WTC11 (cell line): ENCODE data around the gene WIZ. TPM values are rescaled to one million over a fixed set of nuclear protein-coding genes. Genes with fewer than 3 reads are reported as not detected.
A peak's percentile ranks its signal among the peaks of the same experiment; 100 is the strongest.

ENCODE experiments used
- ATAC-seq: fragments of 200-7000 bp; cut with Tn5 transposase; 2 replicates; pipeline ENCODE4 v1.10.0; 2021; ENCODE audit warnings: mild to moderate bottlenecking, moderate library complexity
- CTCF ChIA-PET: fragments of 300-600 bp; sonication (Branson Sonifier 250); formaldehyde crosslinking; loops from one replicate; lab custom pipeline; 2021; ENCODE audit warnings: antibody characterized with exemption; lab: Charles Lee
- POLR2A ChIA-PET: fragments of 350-600 bp; sonication (Branson Sonifier 250); formaldehyde crosslinking; loops from one replicate; lab custom pipeline; 2021; ENCODE audit warnings: antibody characterized with exemption; lab: Charles Lee
- DNase-seq: peaks from one replicate; pipeline ENCODE4 v3.0.0; 2021; ENCODE audit warnings: low spot score
- H3K27ac Mint-ChIP-seq: 2 replicates; pipeline ENCODE4 v1.8.0; 2021; ENCODE audit warnings: mixed read lengths
- H3K27me3 Mint-ChIP-seq: 2 replicates; pipeline ENCODE4 v1.8.0; 2021; ENCODE audit warnings: low read depth, mild to moderate bottlenecking, moderate library complexity, mixed read lengths
- H3K36me3 Mint-ChIP-seq: 2 replicates; pipeline ENCODE4 v1.8.0; 2021; ENCODE audit warnings: mixed read lengths
- H3K4me1 Mint-ChIP-seq: 2 replicates; pipeline ENCODE4 v1.8.0; 2022; ENCODE audit warnings: mixed read lengths
- H3K4me3 Mint-ChIP-seq: 2 replicates; pipeline ENCODE4 v1.8.0; 2021; ENCODE audit warnings: mild to moderate bottlenecking, moderate library complexity, mixed read lengths
- H3K9me3 Mint-ChIP-seq: 2 replicates; pipeline ENCODE4 v1.8.0; 2021; ENCODE audit warnings: mixed read lengths
- CREB1 ChIP-seq: sonication (generic); formaldehyde crosslinking; IDR thresholded peaks from 2 replicates; pipeline ENCODE4 v1.8.0; 2023; ENCODE audit warnings: mild to moderate bottlenecking, missing genetic modification reagents
- ETV6 ChIP-seq: sonication (generic); formaldehyde crosslinking; IDR thresholded peaks from 2 replicates; pipeline ENCODE4 v1.8.1; 2022; ENCODE audit warnings: mild to moderate bottlenecking, missing genetic modification reagents
- FOXJ3 ChIP-seq: sonication (generic); formaldehyde crosslinking; IDR thresholded peaks from 2 replicates; pipeline ENCODE4 v1.9.0; 2021; ENCODE audit warnings: missing genetic modification reagents, mild to moderate bottlenecking, borderline replicate concordance
- GTF2I ChIP-seq: fragments of 250-450 bp; sonication (Bioruptor Pico); conservative IDR thresholded peaks from 2 replicates; pipeline ENCODE4 v1.4.0; 2021; ENCODE audit warnings: mild to moderate bottlenecking
- NFYB ChIP-seq: sonication (generic); formaldehyde crosslinking; conservative IDR thresholded peaks from 2 replicates; pipeline ENCODE4 v1.8.0; 2022; ENCODE audit warnings: low read depth, missing genetic modification reagents
- NR1H2 ChIP-seq: sonication (generic); formaldehyde crosslinking; IDR thresholded peaks from 2 replicates; pipeline ENCODE4 v1.9.0; 2021; ENCODE audit warnings: mild to moderate bottlenecking, moderate library complexity, missing genetic modification reagents
- RORB ChIP-seq: fragments of 250-450 bp; sonication (Bioruptor Pico); IDR thresholded peaks from 2 replicates; pipeline ENCODE4 v1.9.0; 2021; ENCODE audit warnings: mild to moderate bottlenecking
- TCF7 ChIP-seq: sonication (generic); formaldehyde crosslinking; IDR thresholded peaks from 2 replicates; pipeline ENCODE4 v1.8.0; 2022; ENCODE audit warnings: mild to moderate bottlenecking, low read depth, missing genetic modification reagents, moderate library complexity
- ZBTB21 ChIP-seq: sonication (generic); formaldehyde crosslinking; IDR thresholded peaks from 2 replicates; pipeline ENCODE4 v1.8.1; 2023; ENCODE audit warnings: mild to moderate bottlenecking, missing genetic modification reagents, borderline replicate concordance
- total RNA-seq: library from RNA; stranded (reverse); gene quantifications from 3 replicates; pipeline ENCODE4 v1.2.3, GENCODE V29; 2021
- TF ChIP-seq, protein P1 (sequence below): sonication (generic); formaldehyde crosslinking; IDR thresholded peaks from 2 replicates; pipeline ENCODE4 v1.8.1; 2022; ENCODE audit warnings: mild to moderate bottlenecking, missing genetic modification reagents, moderate library complexity, borderline replicate concordance
- TF ChIP-seq, protein P2 (sequence below): fragments of 250-450 bp; sonication (Bioruptor Pico); IDR thresholded peaks from 2 replicates; pipeline ENCODE4 v1.9.0; 2021; ENCODE audit warnings: mild to moderate bottlenecking
- TF ChIP-seq, protein P3 (sequence below): sonication (generic); formaldehyde crosslinking; IDR thresholded peaks from 2 replicates; pipeline ENCODE4 v1.8.1; 2023; ENCODE audit warnings: mild to moderate bottlenecking, missing genetic modification reagents
- TF ChIP-seq, protein P4 (sequence below): sonication (generic); formaldehyde crosslinking; IDR thresholded peaks from 2 replicates; pipeline ENCODE4 v1.8.1; 2022; ENCODE audit warnings: low read depth, mild to moderate bottlenecking, moderate library complexity, missing genetic modification reagents, borderline replicate concordance
- TF ChIP-seq, protein P5 (sequence below): sonication (generic); formaldehyde crosslinking; conservative IDR thresholded peaks from 2 replicates; pipeline ENCODE4 v1.8.1; 2022; ENCODE audit warnings: mild to moderate bottlenecking, missing genetic modification reagents
- TF ChIP-seq, protein P6 (sequence below): sonication (generic); formaldehyde crosslinking; IDR thresholded peaks from 2 replicates; pipeline ENCODE4 v1.8.0; 2023; ENCODE audit warnings: missing genetic modification reagents, mild to moderate bottlenecking, borderline replicate concordance
- TF ChIP-seq, protein P7 (sequence below): sonication (generic); formaldehyde crosslinking; IDR thresholded peaks from 2 replicates; pipeline ENCODE4 v1.8.0; 2022; ENCODE audit warnings: mild to moderate bottlenecking, missing genetic modification reagents
- TF ChIP-seq, protein P8 (sequence below): sonication (generic); formaldehyde crosslinking; IDR thresholded peaks from 2 replicates; pipeline ENCODE4 v1.8.0; 2022; ENCODE audit warnings: mild to moderate bottlenecking, missing genetic modification reagents

Gene WIZ
- total RNA-seq, 1 experiment from 2014 or later = 43.9 TPM

DNA sequence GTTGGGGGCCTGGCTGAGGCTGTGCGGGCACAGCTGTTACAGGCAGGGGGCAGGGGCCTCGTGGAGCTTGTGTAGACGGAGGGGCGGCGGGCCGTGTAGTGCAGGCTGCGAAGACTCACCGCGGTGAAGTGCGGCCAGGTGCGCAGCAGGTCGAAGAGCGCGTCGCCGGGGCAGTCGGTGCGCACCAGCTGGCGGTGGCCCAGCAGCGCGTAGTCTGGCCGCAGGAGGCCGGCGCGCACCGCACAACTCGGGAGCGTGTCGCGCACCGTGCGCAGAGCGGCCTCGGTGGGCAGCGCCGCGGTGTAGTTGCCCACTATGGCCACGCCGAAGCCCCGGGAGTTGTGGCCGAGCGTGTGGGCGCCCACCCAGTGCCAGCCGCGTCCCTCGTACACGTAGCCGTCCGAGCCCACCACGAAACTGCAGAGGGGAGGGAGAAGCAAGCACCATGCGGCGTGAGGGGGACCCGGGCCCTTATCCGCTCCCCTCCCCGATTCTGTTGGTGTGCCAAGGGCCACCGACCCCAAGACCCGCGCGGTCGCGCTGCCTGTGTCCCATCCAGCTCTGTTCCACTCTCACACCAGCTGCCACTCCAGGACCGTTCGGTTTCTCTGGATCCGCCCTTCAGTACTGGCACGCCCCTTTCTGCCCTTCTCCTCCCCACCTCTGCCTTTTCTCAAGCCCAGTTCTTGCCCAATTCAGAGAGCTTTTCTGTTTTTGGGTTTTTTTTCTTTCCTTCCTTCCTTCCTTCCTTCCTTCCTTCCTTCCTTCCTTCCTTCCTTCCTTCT is 19.9 kb upstream of the WIZ start:
- peak; percentile 86 for ATAC-seq

DNA sequence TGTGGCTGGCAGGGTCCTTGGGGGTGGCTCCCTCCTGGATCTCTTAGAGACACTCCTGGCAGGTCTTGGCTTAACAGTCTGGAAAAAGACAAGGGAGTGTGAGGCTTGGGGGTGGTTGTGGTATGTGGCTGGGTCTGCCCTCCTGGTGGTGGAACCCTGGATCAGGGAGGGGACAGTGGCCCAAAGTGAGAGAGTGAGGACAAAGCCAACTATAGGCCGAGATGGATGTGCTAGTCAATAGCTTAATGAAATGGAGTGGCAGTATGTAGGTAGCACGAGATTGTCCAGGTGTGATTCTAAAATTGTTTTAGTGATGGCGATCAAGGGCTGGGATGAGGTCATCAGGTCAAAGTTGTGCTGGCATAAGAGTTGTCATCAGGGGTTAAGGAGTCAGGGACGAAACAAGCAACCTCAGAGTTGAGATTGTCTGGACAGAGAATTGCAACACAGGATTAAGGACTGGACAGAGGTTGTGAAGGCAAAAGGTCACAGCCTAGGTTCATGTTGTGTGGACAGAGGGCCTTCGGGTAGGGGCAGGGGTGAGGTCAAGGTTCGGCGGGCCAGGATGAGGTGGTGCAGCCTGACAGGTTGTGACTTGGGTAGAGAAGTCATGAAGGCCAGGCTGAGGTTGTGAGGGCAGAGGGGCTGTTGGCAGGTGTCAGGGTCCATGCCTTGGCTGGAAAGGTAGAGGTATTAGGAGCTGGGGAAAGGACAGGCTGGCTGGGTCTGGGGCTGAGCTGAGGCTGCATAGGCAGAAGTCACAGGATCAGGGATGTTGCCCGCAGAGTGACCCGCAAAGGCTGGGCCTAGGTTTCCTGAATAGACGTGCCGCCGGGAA is 19.1 kb upstream of the WIZ start:
- ATAC-seq (no peak), DNase-seq (no peak)
- Mint-ChIP-seq H3K36me3 (no peaks in the 10 kb centered on the region), H3K4me3 (peak overlapping the region; percentile 75), H3K4me1 (peaks cover 9% of the 10 kb centered on the region), H3K27me3 (peaks cover 67% of the 10 kb centered on the region), H3K27ac (no peak overlapping the region), H3K9me3 (peaks cover 8% of the 10 kb centered on the region)
- POLR2A ChIA-PET = interaction anchor here (0.9 kb wide), 1 partner anchor 12 kb away, joined by 3 read pairs; no protein-coding TSS in a partner anchor
- CTCF ChIA-PET = interaction anchor here (0.6 to 2.4 kb wide), 9 partner anchors 8 to 87 kb away, joined by 3 to 9 read pairs (median 3); partner anchors contain the start of gene AKAP8L
- TF ChIP-seq TCF7 (CRISPR knock-in tag) (no peak), NFYB (CRISPR knock-in tag) (no peak), CREB1 (CRISPR knock-in tag) (no peak), RORB (CRISPR knock-in tag) (no peak), ETV6 (CRISPR knock-in tag) (no peak)
- TF ChIP-seq, protein P1, sequence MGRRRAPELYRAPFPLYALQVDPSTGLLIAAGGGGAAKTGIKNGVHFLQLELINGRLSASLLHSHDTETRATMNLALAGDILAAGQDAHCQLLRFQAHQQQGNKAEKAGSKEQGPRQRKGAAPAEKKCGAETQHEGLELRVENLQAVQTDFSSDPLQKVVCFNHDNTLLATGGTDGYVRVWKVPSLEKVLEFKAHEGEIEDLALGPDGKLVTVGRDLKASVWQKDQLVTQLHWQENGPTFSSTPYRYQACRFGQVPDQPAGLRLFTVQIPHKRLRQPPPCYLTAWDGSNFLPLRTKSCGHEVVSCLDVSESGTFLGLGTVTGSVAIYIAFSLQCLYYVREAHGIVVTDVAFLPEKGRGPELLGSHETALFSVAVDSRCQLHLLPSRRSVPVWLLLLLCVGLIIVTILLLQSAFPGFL (CRISPR knock-in tag) = no peak
- TF ChIP-seq, protein P2, sequence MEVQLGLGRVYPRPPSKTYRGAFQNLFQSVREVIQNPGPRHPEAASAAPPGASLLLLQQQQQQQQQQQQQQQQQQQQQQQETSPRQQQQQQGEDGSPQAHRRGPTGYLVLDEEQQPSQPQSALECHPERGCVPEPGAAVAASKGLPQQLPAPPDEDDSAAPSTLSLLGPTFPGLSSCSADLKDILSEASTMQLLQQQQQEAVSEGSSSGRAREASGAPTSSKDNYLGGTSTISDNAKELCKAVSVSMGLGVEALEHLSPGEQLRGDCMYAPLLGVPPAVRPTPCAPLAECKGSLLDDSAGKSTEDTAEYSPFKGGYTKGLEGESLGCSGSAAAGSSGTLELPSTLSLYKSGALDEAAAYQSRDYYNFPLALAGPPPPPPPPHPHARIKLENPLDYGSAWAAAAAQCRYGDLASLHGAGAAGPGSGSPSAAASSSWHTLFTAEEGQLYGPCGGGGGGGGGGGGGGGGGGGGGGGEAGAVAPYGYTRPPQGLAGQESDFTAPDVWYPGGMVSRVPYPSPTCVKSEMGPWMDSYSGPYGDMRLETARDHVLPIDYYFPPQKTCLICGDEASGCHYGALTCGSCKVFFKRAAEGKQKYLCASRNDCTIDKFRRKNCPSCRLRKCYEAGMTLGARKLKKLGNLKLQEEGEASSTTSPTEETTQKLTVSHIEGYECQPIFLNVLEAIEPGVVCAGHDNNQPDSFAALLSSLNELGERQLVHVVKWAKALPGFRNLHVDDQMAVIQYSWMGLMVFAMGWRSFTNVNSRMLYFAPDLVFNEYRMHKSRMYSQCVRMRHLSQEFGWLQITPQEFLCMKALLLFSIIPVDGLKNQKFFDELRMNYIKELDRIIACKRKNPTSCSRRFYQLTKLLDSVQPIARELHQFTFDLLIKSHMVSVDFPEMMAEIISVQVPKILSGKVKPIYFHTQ (CRISPR knock-in tag) = no peak
- TF ChIP-seq, protein P3, sequence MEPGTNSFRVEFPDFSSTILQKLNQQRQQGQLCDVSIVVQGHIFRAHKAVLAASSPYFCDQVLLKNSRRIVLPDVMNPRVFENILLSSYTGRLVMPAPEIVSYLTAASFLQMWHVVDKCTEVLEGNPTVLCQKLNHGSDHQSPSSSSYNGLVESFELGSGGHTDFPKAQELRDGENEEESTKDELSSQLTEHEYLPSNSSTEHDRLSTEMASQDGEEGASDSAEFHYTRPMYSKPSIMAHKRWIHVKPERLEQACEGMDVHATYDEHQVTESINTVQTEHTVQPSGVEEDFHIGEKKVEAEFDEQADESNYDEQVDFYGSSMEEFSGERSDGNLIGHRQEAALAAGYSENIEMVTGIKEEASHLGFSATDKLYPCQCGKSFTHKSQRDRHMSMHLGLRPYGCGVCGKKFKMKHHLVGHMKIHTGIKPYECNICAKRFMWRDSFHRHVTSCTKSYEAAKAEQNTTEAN (CRISPR knock-in tag) = no peak

More for the DNA sequence above, 19.9 kb upstream of the WIZ start:
- H3K9me3 Mint-ChIP-seq = peaks cover 9% of the 10 kb centered on the region
- DNase-seq = peak; percentile 56
- H3K4me1 Mint-ChIP-seq = peaks cover 6% of the 10 kb centered on the region
- TF ChIP-seq ZBTB21 (CRISPR knock-in tag) (no peak), NR1H2 (CRISPR knock-in tag) (no peak), GTF2I (CRISPR knock-in tag) (no peak), CREB1 (CRISPR knock-in tag) (no peak), FOXJ3 (CRISPR knock-in tag) (no peak)
- TF ChIP-seq, protein P4, sequence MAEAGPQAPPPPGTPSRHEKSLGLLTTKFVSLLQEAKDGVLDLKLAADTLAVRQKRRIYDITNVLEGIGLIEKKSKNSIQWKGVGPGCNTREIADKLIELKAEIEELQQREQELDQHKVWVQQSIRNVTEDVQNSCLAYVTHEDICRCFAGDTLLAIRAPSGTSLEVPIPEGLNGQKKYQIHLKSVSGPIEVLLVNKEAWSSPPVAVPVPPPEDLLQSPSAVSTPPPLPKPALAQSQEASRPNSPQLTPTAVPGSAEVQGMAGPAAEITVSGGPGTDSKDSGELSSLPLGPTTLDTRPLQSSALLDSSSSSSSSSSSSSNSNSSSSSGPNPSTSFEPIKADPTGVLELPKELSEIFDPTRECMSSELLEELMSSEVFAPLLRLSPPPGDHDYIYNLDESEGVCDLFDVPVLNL = no peak
- TF ChIP-seq, protein P5, sequence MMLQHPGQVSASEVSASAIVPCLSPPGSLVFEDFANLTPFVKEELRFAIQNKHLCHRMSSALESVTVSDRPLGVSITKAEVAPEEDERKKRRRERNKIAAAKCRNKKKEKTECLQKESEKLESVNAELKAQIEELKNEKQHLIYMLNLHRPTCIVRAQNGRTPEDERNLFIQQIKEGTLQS (CRISPR knock-in tag) = no peak
- TF ChIP-seq, protein P6, sequence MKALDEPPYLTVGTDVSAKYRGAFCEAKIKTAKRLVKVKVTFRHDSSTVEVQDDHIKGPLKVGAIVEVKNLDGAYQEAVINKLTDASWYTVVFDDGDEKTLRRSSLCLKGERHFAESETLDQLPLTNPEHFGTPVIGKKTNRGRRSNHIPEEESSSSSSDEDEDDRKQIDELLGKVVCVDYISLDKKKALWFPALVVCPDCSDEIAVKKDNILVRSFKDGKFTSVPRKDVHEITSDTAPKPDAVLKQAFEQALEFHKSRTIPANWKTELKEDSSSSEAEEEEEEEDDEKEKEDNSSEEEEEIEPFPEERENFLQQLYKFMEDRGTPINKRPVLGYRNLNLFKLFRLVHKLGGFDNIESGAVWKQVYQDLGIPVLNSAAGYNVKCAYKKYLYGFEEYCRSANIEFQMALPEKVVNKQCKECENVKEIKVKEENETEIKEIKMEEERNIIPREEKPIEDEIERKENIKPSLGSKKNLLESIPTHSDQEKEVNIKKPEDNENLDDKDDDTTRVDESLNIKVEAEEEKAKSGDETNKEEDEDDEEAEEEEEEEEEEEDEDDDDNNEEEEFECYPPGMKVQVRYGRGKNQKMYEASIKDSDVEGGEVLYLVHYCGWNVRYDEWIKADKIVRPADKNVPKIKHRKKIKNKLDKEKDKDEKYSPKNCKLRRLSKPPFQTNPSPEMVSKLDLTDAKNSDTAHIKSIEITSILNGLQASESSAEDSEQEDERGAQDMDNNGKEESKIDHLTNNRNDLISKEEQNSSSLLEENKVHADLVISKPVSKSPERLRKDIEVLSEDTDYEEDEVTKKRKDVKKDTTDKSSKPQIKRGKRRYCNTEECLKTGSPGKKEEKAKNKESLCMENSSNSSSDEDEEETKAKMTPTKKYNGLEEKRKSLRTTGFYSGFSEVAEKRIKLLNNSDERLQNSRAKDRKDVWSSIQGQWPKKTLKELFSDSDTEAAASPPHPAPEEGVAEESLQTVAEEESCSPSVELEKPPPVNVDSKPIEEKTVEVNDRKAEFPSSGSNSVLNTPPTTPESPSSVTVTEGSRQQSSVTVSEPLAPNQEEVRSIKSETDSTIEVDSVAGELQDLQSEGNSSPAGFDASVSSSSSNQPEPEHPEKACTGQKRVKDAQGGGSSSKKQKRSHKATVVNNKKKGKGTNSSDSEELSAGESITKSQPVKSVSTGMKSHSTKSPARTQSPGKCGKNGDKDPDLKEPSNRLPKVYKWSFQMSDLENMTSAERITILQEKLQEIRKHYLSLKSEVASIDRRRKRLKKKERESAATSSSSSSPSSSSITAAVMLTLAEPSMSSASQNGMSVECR (CRISPR knock-in tag) = 0 out of 2 replicates have a peak, but pooled peaks have one; percentile 28
- TF ChIP-seq, protein P7, sequence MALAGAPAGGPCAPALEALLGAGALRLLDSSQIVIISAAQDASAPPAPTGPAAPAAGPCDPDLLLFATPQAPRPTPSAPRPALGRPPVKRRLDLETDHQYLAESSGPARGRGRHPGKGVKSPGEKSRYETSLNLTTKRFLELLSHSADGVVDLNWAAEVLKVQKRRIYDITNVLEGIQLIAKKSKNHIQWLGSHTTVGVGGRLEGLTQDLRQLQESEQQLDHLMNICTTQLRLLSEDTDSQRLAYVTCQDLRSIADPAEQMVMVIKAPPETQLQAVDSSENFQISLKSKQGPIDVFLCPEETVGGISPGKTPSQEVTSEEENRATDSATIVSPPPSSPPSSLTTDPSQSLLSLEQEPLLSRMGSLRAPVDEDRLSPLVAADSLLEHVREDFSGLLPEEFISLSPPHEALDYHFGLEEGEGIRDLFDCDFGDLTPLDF = no peak
- TF ChIP-seq, protein P8, sequence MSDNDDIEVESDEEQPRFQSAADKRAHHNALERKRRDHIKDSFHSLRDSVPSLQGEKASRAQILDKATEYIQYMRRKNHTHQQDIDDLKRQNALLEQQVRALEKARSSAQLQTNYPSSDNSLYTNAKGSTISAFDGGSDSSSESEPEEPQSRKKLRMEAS = peak; percentile 80; the same call in 1 of the 2 replicates
- TF ChIP-seq, all 79 proteins: peak for 2
- CTCF ChIA-PET = interaction anchor here (0.6 to 2.4 kb wide), 8 partner anchors 7 to 86 kb away, joined by 3 to 9 read pairs (median 4); partner anchors contain the start of gene AKAP8L
- POLR2A ChIA-PET = interaction anchor here (0.7 kb wide), 1 partner anchor 601 kb away, joined by 10 read pairs; no protein-coding TSS in a partner anchor
- peak overlapping the region; percentile 75 for H3K4me3 Mint-ChIP-seq
- no peaks in the 10 kb centered on the region for H3K36me3 Mint-ChIP-seq
- peaks cover 66% of the 10 kb centered on the region for H3K27me3 Mint-ChIP-seq
- no peak overlapping the region for H3K27ac Mint-ChIP-seq
